Retinal pigment epithelial cell (primary cell): ENCODE data around the gene GCKR.
"Not testable (repeated sequence)": the region's sequence is repeated elsewhere in the genome, so short reads cannot be mapped to it uniquely, and the experiment has no call there.

Source experiments
- DNase-seq: peaks from one replicate; pipeline ENCODE4 v3.0.0-alpha.2; 2010; ENCODE audit warnings: low read depth
- H3K4me3 ChIP-seq: 2 replicates; pipeline ENCODE4 v1.5.1; 2011; ENCODE audit warnings: mild to moderate bottlenecking, low read length, control low read depth, moderate library complexity
- TF ChIP-seq, protein P1 (sequence below): conservative IDR thresholded peaks from 2 replicates; pipeline ENCODE4 v1.5.1; 2011; ENCODE audit warnings: low read depth, low read length, control low read depth, inconsistent platforms

Gene GCKR

DNA sequence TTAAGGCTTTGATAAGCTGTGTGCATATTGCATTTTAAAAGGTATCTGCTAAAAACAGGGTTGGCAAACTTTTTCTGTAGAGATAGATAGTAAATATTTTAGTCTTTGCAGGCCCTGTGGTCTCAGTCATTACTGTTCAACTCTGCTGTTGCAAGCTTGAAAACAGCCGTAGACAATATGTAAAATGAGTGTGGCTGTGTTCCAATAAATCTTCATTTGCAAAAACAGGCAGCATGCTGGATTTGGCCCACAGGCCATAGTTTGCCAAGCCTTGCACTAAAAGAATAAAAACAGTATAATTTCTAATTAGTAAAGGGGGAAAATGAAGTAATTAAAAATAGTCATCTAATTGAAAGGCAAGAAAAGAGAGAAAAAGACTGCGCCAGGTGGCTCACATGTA, 35.3 kb downstream of the GCKR start:
- TF ChIP-seq, protein P1, sequence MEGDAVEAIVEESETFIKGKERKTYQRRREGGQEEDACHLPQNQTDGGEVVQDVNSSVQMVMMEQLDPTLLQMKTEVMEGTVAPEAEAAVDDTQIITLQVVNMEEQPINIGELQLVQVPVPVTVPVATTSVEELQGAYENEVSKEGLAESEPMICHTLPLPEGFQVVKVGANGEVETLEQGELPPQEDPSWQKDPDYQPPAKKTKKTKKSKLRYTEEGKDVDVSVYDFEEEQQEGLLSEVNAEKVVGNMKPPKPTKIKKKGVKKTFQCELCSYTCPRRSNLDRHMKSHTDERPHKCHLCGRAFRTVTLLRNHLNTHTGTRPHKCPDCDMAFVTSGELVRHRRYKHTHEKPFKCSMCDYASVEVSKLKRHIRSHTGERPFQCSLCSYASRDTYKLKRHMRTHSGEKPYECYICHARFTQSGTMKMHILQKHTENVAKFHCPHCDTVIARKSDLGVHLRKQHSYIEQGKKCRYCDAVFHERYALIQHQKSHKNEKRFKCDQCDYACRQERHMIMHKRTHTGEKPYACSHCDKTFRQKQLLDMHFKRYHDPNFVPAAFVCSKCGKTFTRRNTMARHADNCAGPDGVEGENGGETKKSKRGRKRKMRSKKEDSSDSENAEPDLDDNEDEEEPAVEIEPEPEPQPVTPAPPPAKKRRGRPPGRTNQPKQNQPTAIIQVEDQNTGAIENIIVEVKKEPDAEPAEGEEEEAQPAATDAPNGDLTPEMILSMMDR: no peak
- no peak for DNase-seq
- H3K4me3 ChIP-seq: no peak overlapping the region

DNA sequence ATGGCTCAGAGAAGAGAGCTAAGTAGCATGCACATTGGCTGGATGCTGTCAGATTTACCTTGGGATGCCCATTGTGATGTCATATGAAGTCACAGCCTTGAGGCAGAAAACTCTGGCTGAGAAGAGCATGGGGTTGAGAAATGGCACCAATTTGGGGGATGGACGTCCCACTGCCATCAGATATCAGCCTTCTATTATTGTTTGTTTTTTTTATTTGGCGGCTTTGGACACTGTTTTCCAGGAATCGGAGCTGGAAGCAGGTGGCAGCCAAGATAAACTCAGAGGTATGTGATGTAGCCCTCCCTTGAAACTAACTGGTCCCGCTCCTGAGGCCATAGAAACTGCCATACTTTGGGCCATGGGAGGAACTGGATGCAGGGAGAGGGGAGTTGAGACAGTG, 40.6 kb downstream of the GCKR start:
- no peak overlapping the region for H3K4me3 ChIP-seq
- DNase-seq: no peak
- TF ChIP-seq, protein P1: no peak

DNA sequence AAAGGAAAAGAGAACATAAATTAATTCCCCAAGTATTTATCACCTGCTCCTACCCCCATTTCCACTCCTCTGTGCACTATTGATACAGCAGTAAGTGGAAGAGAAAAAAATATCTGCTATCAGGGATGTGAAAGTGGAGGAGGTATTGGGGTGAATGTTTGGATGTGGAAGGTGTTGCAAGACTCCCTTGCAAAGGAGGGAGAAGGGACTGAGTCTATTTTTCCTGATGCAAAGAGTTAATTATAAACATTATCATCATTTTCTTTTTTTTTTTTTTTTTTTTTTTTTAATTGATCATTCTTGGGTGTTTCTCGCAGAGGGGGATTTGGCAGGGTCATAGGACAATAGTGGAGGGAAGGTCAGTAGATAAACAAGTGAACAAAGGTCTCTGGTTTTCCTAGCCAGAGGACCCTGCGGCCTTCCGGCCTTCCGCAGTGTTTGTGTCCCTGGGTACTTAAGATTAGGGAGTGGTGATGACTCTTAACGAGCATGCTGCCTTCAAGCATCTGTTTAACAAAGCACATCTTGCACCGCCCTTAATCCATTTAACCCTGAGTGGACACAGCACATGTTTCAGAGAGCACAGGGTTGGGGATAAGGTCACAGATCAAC, 42.3 kb downstream of the GCKR start:
- DNase-seq: not testable (repeated sequence)

DNA sequence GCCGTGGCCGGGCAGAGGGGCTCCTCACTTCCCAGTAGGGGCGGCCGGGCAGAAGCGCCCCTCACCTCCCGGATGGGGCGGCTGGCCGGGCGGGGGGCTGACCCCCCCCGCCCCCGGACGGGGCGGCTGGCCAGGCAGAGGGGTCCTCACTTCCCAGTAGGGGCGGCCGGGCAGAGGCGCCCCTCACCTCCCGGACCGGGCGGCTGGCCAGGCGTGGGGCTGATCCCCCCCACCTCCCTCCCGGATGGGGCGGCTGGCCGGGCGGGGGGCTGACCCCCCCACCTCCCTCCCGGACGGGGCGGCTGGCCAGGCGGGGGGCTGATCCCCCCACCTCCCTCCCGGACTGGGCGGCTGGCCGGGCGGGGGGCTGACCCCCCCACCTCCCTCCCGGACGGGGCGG, 43.0 kb downstream of the GCKR start:
- not testable (repeated sequence) for H3K4me3 ChIP-seq, DNase-seq

More for the DNA sequence above, 42.3 kb downstream of the GCKR start:
- H3K4me3 ChIP-seq: not testable (repeated sequence)

DNA sequence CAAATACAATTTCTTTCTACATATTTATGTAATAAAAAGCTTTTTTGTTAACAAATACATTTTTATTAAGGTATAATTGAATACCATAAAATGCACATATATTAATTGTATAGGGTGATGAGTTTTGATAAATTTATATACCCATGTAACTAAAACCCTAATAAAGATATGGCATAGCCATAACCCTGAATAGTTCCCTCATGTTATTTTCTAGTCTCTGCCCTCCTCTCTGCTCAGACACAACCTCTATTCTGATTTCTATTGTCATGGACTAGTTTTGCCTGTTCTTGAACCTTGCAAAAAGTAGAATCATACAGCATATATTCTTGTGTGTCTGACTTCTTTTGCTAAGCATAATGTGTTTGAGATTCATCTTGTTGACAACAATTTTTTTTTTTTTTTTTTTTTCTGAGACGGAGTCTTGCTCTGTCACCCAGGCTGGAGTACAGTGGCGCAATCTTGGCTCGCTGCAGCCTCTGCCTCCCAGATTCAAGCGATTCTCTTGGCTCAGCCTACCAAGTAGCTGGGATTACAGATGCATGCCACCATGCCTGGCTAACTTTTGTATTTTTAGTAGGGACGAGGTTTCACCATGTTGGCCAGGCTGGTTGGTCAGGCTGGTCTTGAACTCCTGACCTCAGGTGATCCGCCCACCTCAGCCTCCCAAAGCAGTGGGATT, 47.6 kb downstream of the GCKR start:
- H3K4me3 ChIP-seq: no peak overlapping the region
- no peak for DNase-seq
- TF ChIP-seq, protein P1: no peak

DNA sequence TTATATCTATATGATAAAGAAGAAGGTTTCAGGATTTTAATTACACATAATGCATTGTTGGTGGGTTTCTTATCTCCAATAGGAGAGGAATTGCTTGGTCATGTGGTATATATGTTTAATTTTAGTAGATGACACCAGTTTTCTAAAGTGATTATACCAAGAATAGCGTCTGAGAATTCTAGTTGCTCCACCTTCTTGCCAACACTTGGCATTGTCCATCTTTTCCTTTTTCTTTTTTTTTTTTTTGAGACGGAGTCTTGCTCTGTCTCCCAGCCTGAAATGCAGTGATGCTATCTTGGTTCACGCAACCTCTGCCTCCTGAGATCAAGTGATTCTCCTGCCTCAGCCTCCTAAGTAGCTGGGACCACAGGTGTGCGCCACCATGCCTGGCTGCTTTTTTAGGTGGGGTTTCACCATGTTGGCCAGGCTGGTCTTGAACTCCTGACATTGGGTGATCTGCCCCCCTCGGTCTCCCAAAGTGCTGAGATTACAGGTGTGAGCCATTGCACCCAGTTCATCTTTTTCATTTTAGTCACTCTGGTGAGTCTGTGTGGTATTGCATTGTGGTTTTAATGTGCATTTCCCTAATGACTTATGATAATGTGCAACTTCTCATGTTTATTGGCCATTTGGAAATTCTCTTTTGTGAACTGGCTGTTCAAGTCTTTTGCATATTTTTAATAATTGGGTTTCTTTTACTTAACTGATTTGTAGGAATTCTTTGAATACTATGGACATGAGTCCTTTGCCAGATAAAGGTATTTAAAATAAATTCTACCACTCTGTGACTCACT, 48.9 kb downstream of the GCKR start:
- H3K4me3 ChIP-seq: no peak overlapping the region
- TF ChIP-seq, protein P1: no peak
- DNase-seq: no peak

DNA sequence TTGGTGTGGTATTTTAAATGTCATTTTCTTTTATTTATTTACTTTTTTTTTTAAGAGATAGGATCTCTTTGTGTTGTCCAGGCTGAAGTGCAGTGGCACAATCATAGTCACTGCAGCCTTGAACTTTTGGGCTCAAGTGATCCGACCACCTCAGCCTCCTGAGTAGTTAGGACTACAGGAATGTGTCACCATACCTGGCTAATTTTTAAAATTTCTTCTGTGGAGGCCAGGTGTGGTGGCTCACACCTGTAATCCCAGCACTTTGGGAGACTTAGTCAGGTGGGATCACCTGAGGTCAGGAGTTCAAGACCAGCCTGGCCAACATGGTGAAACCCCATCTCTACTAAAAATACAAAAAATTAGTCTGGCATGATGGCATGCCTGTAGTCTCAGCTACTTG, 52.7 kb downstream of the GCKR start:
- TF ChIP-seq, protein P1: no peak
- H3K4me3 ChIP-seq: no peak overlapping the region
- no peak for DNase-seq

DNA sequence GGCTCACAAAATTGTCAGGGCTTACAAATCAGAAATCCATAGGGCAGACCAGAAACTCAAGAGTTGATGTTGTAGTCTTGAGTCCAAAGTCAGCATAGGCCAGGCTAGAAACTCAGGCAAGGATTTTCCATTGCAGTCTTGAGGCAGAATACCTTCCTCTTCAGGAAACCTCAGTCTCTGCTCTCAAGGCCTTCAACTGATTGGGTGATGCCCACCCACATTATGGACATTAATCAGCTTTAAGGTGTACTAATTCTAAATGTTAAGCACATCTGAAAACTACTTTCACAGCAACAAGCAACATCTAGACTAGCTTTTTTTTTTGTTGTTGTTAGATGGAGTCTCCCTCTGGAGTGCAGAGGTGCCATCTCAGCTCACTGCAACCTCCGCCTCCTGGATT, 54.9 kb downstream of the GCKR start:
- H3K4me3 ChIP-seq: no peak overlapping the region
- TF ChIP-seq, protein P1: no peak
- DNase-seq: no peak
